LNCaP clone FGC (cell line): ENCODE data around the gene SFTPB.

Source experiments
- DNase-seq: peaks from one replicate; pipeline ENCODE4 v3.0.0-alpha.2; 2011; ENCODE audit warnings: low read depth
- H3K4me3 ChIP-seq: 2 replicates; pipeline ENCODE4 v1.5.1; 2011; ENCODE audit warnings: mild to moderate bottlenecking, low read depth, low read length, control low read depth
- TF ChIP-seq, protein P1 (sequence below): IDR thresholded peaks from 2 replicates; pipeline ENCODE4 v1.5.1; 2012; ENCODE audit warnings: mild to moderate bottlenecking; ENCODE audit not compliant: control insufficient read depth, insufficient read depth; ENCODE audit errors: extremely low read depth

Gene SFTPB

DNA sequence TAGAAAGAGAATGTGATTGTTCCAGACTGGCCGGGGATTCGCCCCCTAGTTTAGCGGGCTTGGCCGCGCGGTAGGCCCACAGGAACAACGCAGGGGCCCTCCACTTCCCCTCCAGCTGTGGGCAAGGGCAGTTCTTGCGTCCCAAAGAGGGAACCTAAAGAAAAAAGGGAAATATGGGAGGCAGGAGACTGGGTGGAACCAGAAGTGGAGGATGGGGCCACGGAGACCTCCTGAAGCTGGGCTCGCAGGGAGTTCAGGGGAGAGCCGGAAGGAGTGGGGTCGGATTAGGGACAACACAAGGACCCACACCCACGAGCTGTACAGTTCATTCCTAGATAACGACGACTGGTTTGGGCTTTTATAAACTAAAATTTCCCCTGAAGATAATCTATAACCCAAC lies 44.3 kb upstream of the SFTPB start:
- no peak for DNase-seq
- H3K4me3 ChIP-seq = no peak overlapping the region
- TF ChIP-seq, protein P1, sequence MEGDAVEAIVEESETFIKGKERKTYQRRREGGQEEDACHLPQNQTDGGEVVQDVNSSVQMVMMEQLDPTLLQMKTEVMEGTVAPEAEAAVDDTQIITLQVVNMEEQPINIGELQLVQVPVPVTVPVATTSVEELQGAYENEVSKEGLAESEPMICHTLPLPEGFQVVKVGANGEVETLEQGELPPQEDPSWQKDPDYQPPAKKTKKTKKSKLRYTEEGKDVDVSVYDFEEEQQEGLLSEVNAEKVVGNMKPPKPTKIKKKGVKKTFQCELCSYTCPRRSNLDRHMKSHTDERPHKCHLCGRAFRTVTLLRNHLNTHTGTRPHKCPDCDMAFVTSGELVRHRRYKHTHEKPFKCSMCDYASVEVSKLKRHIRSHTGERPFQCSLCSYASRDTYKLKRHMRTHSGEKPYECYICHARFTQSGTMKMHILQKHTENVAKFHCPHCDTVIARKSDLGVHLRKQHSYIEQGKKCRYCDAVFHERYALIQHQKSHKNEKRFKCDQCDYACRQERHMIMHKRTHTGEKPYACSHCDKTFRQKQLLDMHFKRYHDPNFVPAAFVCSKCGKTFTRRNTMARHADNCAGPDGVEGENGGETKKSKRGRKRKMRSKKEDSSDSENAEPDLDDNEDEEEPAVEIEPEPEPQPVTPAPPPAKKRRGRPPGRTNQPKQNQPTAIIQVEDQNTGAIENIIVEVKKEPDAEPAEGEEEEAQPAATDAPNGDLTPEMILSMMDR = no peak

DNA sequence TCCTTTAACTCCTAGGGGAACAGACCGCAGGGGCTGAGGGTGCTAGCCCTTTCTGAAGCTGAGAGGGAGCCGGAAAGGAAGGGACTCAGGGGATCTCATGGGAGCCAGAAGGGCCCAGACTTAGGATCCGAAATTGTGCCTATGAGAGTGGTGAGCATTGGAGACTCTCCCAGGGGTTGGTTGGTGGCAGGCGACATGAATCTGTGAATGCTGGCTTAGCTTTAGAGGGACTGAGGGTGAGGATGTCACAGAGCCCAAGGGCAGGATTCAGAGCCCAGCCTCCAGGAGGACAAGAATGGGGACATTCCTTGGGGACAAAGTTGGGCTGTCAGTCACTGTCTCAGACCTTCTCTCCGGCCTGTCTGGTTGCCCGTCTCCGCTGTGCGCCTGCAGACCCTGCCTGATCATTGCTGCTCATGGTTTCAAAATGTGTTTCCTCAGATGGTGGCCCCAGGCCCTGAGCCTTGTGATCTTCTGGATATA lies 43.6 kb upstream of the SFTPB start:
- no peak for DNase-seq
- TF ChIP-seq, protein P1 = no peak

DNA sequence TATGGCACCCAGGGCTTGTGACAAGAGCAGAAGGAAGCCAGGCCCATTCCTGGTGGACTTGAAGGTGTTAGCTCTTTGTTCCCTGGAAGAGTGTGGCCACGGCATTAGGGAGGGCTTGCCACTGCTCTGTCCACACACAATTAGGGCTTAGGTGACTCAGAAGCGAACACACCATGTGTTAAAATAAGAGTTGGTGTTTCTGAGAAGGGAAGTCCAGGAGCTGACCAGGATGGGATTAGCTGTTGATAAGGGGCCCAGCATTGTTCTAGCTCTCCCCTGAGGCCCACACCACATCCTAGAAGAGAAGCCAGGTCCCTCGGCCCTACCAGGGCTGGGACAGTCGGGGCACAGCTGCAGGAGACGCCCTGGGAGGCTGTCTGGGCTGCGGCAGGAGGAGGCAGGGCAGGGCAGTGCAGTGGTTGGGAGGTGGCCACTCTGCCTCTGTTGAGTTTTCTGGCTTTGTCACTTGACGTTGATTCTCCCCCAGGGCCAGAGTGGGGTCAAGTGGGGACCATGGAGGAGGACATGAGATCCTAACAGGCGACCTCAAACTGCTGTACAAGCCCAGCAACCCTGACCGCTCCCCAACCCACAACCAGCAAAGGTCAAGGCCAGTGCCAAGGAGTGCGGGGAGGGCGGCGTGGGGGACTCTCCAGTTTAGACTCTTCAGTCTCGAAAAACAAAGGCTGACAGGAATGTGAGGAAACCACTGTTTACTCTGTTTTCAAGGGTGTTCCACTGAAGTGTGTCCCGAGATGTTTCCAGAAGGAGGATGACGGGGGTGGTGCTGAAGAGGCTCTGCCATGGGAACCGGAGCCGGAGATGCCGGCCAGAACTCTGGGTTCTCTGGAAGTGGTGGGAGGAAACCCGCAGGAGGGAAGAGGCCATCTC lies 42.9 kb upstream of the SFTPB start:
- H3K4me3 ChIP-seq = no peak overlapping the region
- no peak for DNase-seq
- TF ChIP-seq, protein P1 = no peak

More for the DNA sequence above, 43.6 kb upstream of the SFTPB start:
- H3K4me3 ChIP-seq = no peak overlapping the region

DNA sequence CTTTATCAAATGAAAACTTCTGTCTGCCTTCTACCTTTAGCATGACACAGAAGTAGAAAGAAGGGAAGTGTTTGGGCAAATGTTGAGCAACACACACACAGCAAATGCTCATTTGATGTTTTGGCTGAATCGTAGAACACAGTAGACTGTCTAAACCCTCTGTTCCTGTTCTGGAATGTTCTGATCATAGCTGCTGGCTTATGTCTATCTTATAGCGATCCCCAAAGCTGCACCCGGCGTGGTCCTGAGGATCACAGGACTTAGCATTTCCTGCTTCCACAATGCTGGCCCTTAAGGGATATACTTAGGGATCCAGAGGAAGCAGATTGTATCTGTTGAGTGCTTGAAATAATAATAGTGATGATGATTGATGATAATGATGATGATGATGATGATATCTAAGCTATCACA lies 41.4 kb upstream of the SFTPB start:
- TF ChIP-seq, protein P1 = no peak
- DNase-seq = no peak
- no peak overlapping the region for H3K4me3 ChIP-seq

DNA sequence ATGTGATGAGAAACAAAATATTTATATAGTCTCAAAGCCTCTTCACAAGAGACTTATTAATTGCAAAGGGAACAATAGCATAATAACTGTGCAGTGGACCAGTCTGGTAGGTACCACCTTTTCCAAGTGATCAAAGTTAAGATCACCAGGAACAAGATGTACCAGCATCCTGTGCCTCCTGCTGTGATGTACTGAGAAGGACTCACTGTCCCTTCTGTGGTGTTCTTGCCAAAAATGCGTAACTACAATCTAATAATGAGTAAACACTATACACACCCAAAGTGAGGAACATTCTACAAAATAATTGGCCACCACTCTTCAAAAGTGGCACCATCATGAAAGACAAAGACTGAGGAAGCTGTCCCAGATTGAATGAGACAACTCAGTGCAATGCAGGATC lies 40.6 kb upstream of the SFTPB start:
- peak; percentile 91 for DNase-seq
- no peak overlapping the region for H3K4me3 ChIP-seq
- TF ChIP-seq, protein P1 = no peak

DNA sequence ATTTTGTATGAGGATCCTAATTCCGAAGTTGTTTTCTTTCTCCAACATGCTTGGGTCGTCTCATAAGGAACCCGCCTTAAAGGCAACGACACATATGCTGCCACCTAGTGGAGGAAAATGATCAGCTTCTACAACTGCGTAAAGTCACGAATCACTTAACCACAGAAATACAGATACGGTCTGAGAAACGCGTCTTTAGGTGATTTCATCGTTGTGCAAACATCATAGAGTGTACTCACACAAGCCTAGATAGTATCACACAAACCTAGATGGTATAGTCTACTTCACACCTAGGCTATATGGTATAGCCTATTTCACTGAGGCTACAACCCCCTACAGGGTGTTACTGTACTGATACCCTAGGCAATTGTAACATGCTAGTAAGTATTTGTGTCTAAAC lies 39.3 kb upstream of the SFTPB start:
- no peak overlapping the region for H3K4me3 ChIP-seq
- TF ChIP-seq, protein P1 = peak; percentile 83
- peak; percentile 91 for DNase-seq
